Testis (tissue), 2 donors: Measurements from ENCODE around the gene TTC28.
"Not testable (repeated sequence)": the region's sequence is repeated elsewhere in the genome, so short reads cannot be mapped to it uniquely, and the experiment has no call there.

ENCODE experiments used
- CTCF ChIP-seq, 3 experiments: fragments of 450-650 bp in 2 of 3; fragments of 200-600 bp in 1 of 3; sonication (generic) in 1 of 3; IDR thresholded peaks; one replicate each; pipeline ENCODE4 v1.5.1; 2016 to 2019; ENCODE audit warnings: antibody characterized with exemption in 3 of 3, mild to moderate bottlenecking in 2 of 3, moderate library complexity in 1 of 3
- POLR2A ChIP-seq: fragments of 450-650 bp; IDR thresholded peaks from one replicate; pipeline ENCODE4 v1.6.1; 2017; ENCODE audit warnings: antibody characterized with exemption, mild to moderate bottlenecking, moderate library complexity

- TF ChIP-seq CTCF (IDR thresholded peaks at IDR 0.05); POLR2A: not testable (repeated sequence)
Observed at GRCh38 chr22:28364105-28364504, 315.5 kb downstream of the TTC28 start.
